K562 (cell line): ENCODE measurements around the gene TMEM126A.

Source experiments
- ATF2 ChIP-seq: sonication (generic); formaldehyde crosslinking; IDR thresholded peaks from 2 replicates; pipeline ENCODE4 v1.8.1; 2022; ENCODE audit warnings: missing genetic modification reagents
- SIN3B ChIP-seq: fragments of 450-650 bp; IDR thresholded peaks from 2 replicates; pipeline ENCODE4 v1.6.1; 2017; ENCODE audit warnings: low read depth, mild to moderate bottlenecking, moderate library complexity
- SRF ChIP-seq, 2 experiments: fragments of 250-450, 450-650 bp in 1 of 2; sonication (Bioruptor Pico) in 1 of 2; sonication (generic) in 1 of 2; formaldehyde crosslinking; IDR thresholded peaks; 2 replicates each; pipeline versions ENCODE4 v1.5.0 to v1.5.1; 2020 to 2022; ENCODE audit warnings: mild to moderate bottlenecking in 1 of 2, missing genetic modification reagents in 1 of 2
- TF ChIP-seq, protein P1 (sequence below), 3 experiments: IDR thresholded peaks in 2 of 3; conservative IDR thresholded peaks in 1 of 3; 2 replicates each; pipeline ENCODE4 v1.5.1; 2011 to 2012; ENCODE audit warnings: low read length in 3 of 3, mild to moderate bottlenecking in 3 of 3, control low read depth in 2 of 3, improper control_type of control experiment in 1 of 3, inconsistent platforms in 1 of 3, low read depth in 1 of 3, mixed read lengths in 1 of 3, moderate library complexity in 1 of 3; ENCODE audit not compliant: insufficient read depth in 2 of 3

GRCh38 chr11:85672105-85672902 is 24.5 kb downstream of the TMEM126A start:
- TF ChIP-seq ATF2 (no peak), SRF (CRISPR knock-in tag; IDR thresholded peaks at IDR 0.05) (no peak), SIN3B (no peak)
- TF ChIP-seq, protein P1, sequence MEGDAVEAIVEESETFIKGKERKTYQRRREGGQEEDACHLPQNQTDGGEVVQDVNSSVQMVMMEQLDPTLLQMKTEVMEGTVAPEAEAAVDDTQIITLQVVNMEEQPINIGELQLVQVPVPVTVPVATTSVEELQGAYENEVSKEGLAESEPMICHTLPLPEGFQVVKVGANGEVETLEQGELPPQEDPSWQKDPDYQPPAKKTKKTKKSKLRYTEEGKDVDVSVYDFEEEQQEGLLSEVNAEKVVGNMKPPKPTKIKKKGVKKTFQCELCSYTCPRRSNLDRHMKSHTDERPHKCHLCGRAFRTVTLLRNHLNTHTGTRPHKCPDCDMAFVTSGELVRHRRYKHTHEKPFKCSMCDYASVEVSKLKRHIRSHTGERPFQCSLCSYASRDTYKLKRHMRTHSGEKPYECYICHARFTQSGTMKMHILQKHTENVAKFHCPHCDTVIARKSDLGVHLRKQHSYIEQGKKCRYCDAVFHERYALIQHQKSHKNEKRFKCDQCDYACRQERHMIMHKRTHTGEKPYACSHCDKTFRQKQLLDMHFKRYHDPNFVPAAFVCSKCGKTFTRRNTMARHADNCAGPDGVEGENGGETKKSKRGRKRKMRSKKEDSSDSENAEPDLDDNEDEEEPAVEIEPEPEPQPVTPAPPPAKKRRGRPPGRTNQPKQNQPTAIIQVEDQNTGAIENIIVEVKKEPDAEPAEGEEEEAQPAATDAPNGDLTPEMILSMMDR (IDR thresholded peaks at IDR 0.05 in 2 of 3, conservative IDR thresholded peaks at IDR 0.05 in 1 of 3; ENCODE audit: insufficient read depth in 2 of 3, low read depth in 1 of 3, low read length in 3 of 3), result no peak
